GM12875 (cell line): ENCODE results near the gene TRAF6.

Experiments
- H3K4me3 ChIP-seq: one replicate; pipeline ENCODE4 v1.5.1; 2011; ENCODE audit warnings: low read depth, low read length, control low read depth
- CTCF ChIP-seq: IDR thresholded peaks from 2 replicates; pipeline ENCODE4 v1.5.1; 2011; ENCODE audit warnings: low read depth, mild to moderate bottlenecking, control low read depth, inconsistent platforms, low read length, moderate library complexity, borderline replicate concordance; ENCODE audit not compliant: insufficient read depth

TRAF6 gene

GRCh38 chr11:36458129-36458915 lies 51.8 kb downstream of the TRAF6 start:
- H3K4me3 ChIP-seq, result no peak overlapping the region

GRCh38 chr11:36456156-36456555 lies 53.9 kb downstream of the TRAF6 start:
- TF ChIP-seq CTCF, result no peak

More at GRCh38 chr11:36458129-36458915, 51.8 kb downstream of the TRAF6 start:
- TF ChIP-seq CTCF, result no peak

GRCh38 chr11:36455658-36456111 lies 54.4 kb downstream of the TRAF6 start:
- no peak overlapping the region for H3K4me3 ChIP-seq
- TF ChIP-seq CTCF, result no peak

More at GRCh38 chr11:36456156-36456555, 53.9 kb downstream of the TRAF6 start:
- H3K4me3 ChIP-seq, result no peak overlapping the region

GRCh38 chr11:36454941-36455631 lies 55.0 kb downstream of the TRAF6 start:
- no peak for TF ChIP-seq CTCF
- H3K4me3 ChIP-seq, result no peak overlapping the region

DNA sequence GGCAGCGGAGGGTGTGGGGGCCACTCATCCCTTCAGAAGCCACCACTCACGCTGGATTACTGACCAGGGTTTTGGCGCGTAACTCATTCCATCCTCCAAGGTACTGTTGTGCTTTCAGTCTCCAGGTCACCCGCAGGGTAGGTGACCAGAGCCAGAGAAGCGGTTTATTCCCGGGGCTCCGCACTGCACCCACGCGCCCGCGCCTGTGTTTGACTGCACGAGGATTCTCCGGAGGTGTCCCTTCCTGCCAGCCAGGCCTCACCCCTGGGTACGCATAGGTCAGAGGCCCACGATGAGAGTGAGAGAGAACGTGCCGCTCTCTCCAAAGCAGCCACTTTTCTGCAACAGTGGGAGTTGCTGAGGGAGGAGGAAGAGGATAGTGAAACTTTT lies 55.5 kb downstream of the TRAF6 start:
- TF ChIP-seq CTCF, result no peak
- H3K4me3 ChIP-seq, result no peak overlapping the region

DNA sequence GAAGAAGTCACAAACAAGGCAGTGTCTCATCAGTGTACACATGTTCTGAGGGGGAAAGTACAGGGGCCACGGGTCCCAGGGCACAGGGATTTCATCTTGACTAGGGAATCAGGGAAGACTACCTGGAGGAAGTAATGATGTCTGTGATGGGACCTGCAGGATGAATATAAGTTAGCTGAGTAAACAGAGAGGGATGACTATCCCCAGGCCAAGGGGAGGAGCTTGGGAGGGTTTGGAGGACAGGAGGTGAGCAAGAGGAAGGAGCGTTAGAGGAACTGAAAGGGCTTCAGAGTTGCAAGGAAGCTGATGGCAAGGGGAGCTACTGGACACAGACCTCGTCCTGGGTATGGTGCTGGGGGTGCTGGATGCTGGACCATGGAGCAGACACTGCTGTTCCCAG lies 56.4 kb downstream of the TRAF6 start:
- no peak overlapping the region for H3K4me3 ChIP-seq

More for the DNA sequence above, 56.4 kb downstream of the TRAF6 start:
- no peak for TF ChIP-seq CTCF
